NCI-H2196 treated with DMSO at 0.1 percent for 48 hours (cell line): ENCODE data around the gene OTOL1.
"Not testable (repeated sequence)": the region's sequence is repeated elsewhere in the genome, so short reads cannot be mapped to it uniquely, and the experiment has no call there.

Experiments
- DNase-seq: peaks from one replicate; lab custom pipeline; 2025; ENCODE audit not compliant: unreplicated experiment; lab: John Stamatoyannopoulos, UW

OTOL1 gene

GRCh38 chr3:161496508-161496907, at the start of gene OTOL1:
TSS of gene OTOL1 (plus strand) at chr3:161496808. CDS start at chr3:161496808, 0 bp downstream.
- no peak for DNase-seq

- DNase-seq, result no peak
Measured at GRCh38 chr3:161449785-161450184, 46.8 kb upstream of the OTOL1 start.

- DNase-seq, result no peak
Measured at GRCh38 chr3:161452179-161452578, 44.4 kb upstream of the OTOL1 start.

- no peak for DNase-seq
Measured at GRCh38 chr3:161454615-161455014, 42.0 kb upstream of the OTOL1 start.

GRCh38 chr3:161455962-161456361, 40.6 kb upstream of the OTOL1 start:
- DNase-seq, result no peak

GRCh38 chr3:161462138-161462537, 34.5 kb upstream of the OTOL1 start:
- no peak for DNase-seq

GRCh38 chr3:161471211-161471610, 25.4 kb upstream of the OTOL1 start:
- no peak for DNase-seq

- DNase-seq, result no peak
Measured at GRCh38 chr3:161474139-161474538, 22.5 kb upstream of the OTOL1 start.

GRCh38 chr3:161474741-161475140, 21.9 kb upstream of the OTOL1 start:
- no peak for DNase-seq

- DNase-seq, result no peak
Measured at GRCh38 chr3:161475206-161475605, 21.4 kb upstream of the OTOL1 start.

GRCh38 chr3:161475905-161476304, 20.7 kb upstream of the OTOL1 start:
- no peak for DNase-seq

- DNase-seq, result no peak
Measured at GRCh38 chr3:161484226-161484625, 12.4 kb upstream of the OTOL1 start.

- DNase-seq, result not testable (repeated sequence)
Measured at GRCh38 chr3:161488284-161488683, 8.3 kb upstream of the OTOL1 start.

- no peak for DNase-seq
Measured at GRCh38 chr3:161489395-161489794, 7.2 kb upstream of the OTOL1 start.

GRCh38 chr3:161490845-161491244, 5.8 kb upstream of the OTOL1 start:
- DNase-seq, result not testable (repeated sequence)

- no peak for DNase-seq
Measured at GRCh38 chr3:161498259-161498921, 1.8 kb downstream of the OTOL1 start.

- DNase-seq, result no peak
Measured at GRCh38 chr3:161500068-161500796, 3.6 kb downstream of the OTOL1 start.

- DNase-seq, result no peak
Measured at GRCh38 chr3:161503271-161503670, 6.7 kb downstream of the OTOL1 start.

- no peak for DNase-seq
Measured at GRCh38 chr3:161508852-161509477, 12.4 kb downstream of the OTOL1 start.

- no peak for DNase-seq
Measured at GRCh38 chr3:161510510-161511260, 14.1 kb downstream of the OTOL1 start.

GRCh38 chr3:161523916-161524315, 27.3 kb downstream of the OTOL1 start:
- DNase-seq, result no peak
